HepG2 (cell line): ENCODE measurements around the gene PRRC2A. TPM values are rescaled to one million over a fixed set of nuclear protein-coding genes. Genes with fewer than 3 reads are reported as not detected.

Experiments used
- BHLHE40 ChIP-seq: IDR thresholded peaks from 2 replicates; pipeline ENCODE4 v1.6.1; 2011; ENCODE audit warnings: low read length, improper control_type of control experiment
- CREB1 ChIP-seq, 2 experiments: fragments of 450-650 bp in 1 of 2; IDR thresholded peaks; 2 replicates each; pipeline ENCODE4 v1.6.1; 2016 to 2017; ENCODE audit warnings: control low read depth in 1 of 2, mild to moderate bottlenecking in 1 of 2, missing compliant biosample characterization in 1 of 2, missing genetic modification characterization in 1 of 2
- FOXC1 ChIP-seq: sonication (generic); formaldehyde crosslinking; IDR thresholded peaks from 2 replicates; pipeline ENCODE4 v1.8.0; 2022; ENCODE audit warnings: mild to moderate bottlenecking, missing genetic modification reagents, borderline replicate concordance
- GATA4 ChIP-seq: sonication (generic); IDR thresholded peaks from 2 replicates; pipeline ENCODE4 v1.6.1; 2016; ENCODE audit warnings: antibody characterized with exemption, low read depth, borderline replicate concordance
- GFI1 ChIP-seq: sonication (generic); formaldehyde crosslinking; IDR thresholded peaks from 2 replicates; pipeline ENCODE4 v1.5.0; 2020; ENCODE audit warnings: missing genetic modification reagents, mild to moderate bottlenecking, borderline replicate concordance
- HES4 ChIP-seq: sonication (generic); formaldehyde crosslinking; IDR thresholded peaks from 2 replicates; pipeline ENCODE4 v1.9.0; 2021; ENCODE audit warnings: mild to moderate bottlenecking, missing genetic modification reagents, borderline replicate concordance
- KLF12 ChIP-seq: sonication (generic); formaldehyde crosslinking; IDR thresholded peaks from 2 replicates; pipeline ENCODE4 v1.4.0; 2020; ENCODE audit warnings: missing genetic modification reagents, borderline replicate concordance
- MLLT10 ChIP-seq: sonication (generic); formaldehyde crosslinking; IDR thresholded peaks from 2 replicates; pipeline ENCODE4 v1.4.0; 2020; ENCODE audit warnings: missing genetic modification reagents
- NBN ChIP-seq: fragments of 450-650 bp; conservative IDR thresholded peaks from 2 replicates; pipeline ENCODE4 v1.6.1; 2017
- NR2F2 ChIP-seq: IDR thresholded peaks from 2 replicates; pipeline ENCODE4 v1.6.1; 2012; ENCODE audit warnings: low read depth, inconsistent platforms, borderline replicate concordance
- PLRG1 ChIP-seq: fragments of 450-650 bp; conservative IDR thresholded peaks from 2 replicates; pipeline ENCODE4 v1.6.1; 2016
- SMAD1 ChIP-seq: sonication (generic); formaldehyde crosslinking; IDR thresholded peaks from 2 replicates; pipeline ENCODE4 v1.4.0; 2020; ENCODE audit warnings: missing genetic modification reagents, low read depth, mild to moderate bottlenecking, borderline replicate concordance
- SNAPC2 ChIP-seq: sonication (generic); formaldehyde crosslinking; IDR thresholded peaks from 2 replicates; pipeline ENCODE4 v1.8.1; 2022; ENCODE audit warnings: mild to moderate bottlenecking, missing genetic modification reagents
- SYNCRIP ChIP-seq: fragments of 200-400 bp; formaldehyde crosslinking; IDR thresholded peaks from 2 replicates; pipeline ENCODE4 v1.6.1; 2018; ENCODE audit warnings: mild to moderate bottlenecking, low read depth, low read length; ENCODE audit not compliant: insufficient read depth
- ZFP41 ChIP-seq: sonication (generic); formaldehyde crosslinking; IDR thresholded peaks from 2 replicates; pipeline ENCODE4 v1.4.0; 2020; ENCODE audit warnings: mild to moderate bottlenecking, missing genetic modification reagents, borderline replicate concordance
- ZMYM2 ChIP-seq: sonication (generic); formaldehyde crosslinking; IDR thresholded peaks from 2 replicates; pipeline ENCODE4 v1.8.0; 2022; ENCODE audit warnings: mild to moderate bottlenecking, missing genetic modification reagents
- ZNF20 ChIP-seq: sonication (generic); formaldehyde crosslinking; IDR thresholded peaks from 2 replicates; pipeline ENCODE4 v1.4.0; 2020; ENCODE audit warnings: mild to moderate bottlenecking, moderate library complexity, missing genetic modification reagents
- ZNF674 ChIP-seq: sonication (generic); formaldehyde crosslinking; IDR thresholded peaks from 2 replicates; pipeline ENCODE4 v1.5.0; 2020; ENCODE audit warnings: low read depth, mild to moderate bottlenecking, missing genetic modification reagents
- polyA plus RNA-seq, 8 experiments: library from polyadenylated mRNA; depleted of rRNA in 3 of 8; stranded (reverse) in 7 of 8; unstranded in 1 of 8; fragments of >200 nt; fragmentation: Illumina TruSeq in 4 of 8; extraction: Trizol in 4 of 8; gene quantifications; 2 replicates each; pipeline versions ENCODE4 v1.2.1 to v1.2.3, GENCODE V29; 2011 to 2016; ENCODE audit warnings: low read depth in 4 of 8, missing spikeins in 1 of 8, mixed read lengths in 1 of 8; ENCODE audit not compliant: insufficient read depth in 1 of 8
- total RNA-seq, 5 experiments: library from RNA; depleted of rRNA; stranded (reverse); fragments of >200 nt; fragmentation: Illumina TruSeq; extraction: Trizol; gene quantifications; 2 replicates each; pipeline ENCODE4 v1.2.3, GENCODE V29; 2016; ENCODE audit warnings: low read depth in 1 of 5
- TF ChIP-seq, protein P1 (sequence below): sonication (generic); formaldehyde crosslinking; conservative IDR thresholded peaks from 2 replicates; pipeline ENCODE4 v1.4.0; 2020; ENCODE audit warnings: mild to moderate bottlenecking, missing genetic modification reagents, moderate library complexity
- TF ChIP-seq, protein P2 (sequence below): sonication (generic); formaldehyde crosslinking; IDR thresholded peaks from 2 replicates; pipeline ENCODE4 v1.4.0; 2020; ENCODE audit warnings: missing genetic modification reagents
- TF ChIP-seq, protein P3 (sequence below): sonication (generic); formaldehyde crosslinking; IDR thresholded peaks from 2 replicates; pipeline ENCODE4 v1.8.1; 2022; ENCODE audit warnings: mild to moderate bottlenecking, missing genetic modification reagents
- TF ChIP-seq, protein P4 (sequence below): sonication (generic); formaldehyde crosslinking; IDR thresholded peaks from 2 replicates; pipeline ENCODE4 v1.5.1; 2020; ENCODE audit warnings: missing genetic modification reagents, mild to moderate bottlenecking, borderline replicate concordance
- TF ChIP-seq, protein P5 (sequence below): sonication (generic); formaldehyde crosslinking; conservative IDR thresholded peaks from 2 replicates; pipeline ENCODE4 v1.5.0; 2020; ENCODE audit warnings: missing genetic modification reagents

Gene PRRC2A
- total and polyA plus RNA-seq, 2 of the 13 experiments (the other 11 are each of a cell fraction or from before 2014, with no cell fraction given): 38.9 to 47.4 TPM

DNA sequence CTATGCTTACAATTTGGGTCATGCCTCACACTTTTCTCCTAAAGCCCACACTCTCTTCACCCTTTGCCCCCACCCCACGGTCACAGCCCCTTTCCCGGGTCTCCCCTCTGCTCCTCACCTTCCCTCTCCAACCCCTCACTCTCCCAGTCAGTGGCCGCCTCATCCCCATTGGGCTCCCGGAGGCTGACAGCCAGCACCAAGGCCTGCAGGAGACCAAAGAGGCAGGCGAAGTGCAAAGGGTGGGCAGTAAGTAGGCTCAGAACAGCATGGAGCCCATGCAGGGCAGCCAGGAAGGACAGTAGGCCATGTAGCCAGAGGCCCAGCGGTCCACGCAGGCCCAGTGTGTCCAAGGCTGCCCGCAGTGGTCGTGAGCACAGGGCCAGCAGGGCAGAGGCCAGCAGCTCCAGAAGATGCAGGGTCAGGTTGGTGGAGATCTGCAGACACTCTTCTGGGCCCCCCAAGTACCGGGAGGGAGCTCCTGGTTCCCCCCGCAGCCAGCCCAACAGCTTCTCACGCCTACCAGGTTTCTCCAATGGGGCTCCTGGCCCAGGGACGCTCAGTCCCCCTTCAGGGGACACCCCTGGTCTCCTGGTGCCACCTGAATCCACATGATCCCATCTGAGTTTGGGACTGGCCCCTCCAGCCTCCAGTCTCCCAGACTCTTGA lies 38.6 kb downstream of the PRRC2A start (continued):
- TF ChIP-seq, protein P1, sequence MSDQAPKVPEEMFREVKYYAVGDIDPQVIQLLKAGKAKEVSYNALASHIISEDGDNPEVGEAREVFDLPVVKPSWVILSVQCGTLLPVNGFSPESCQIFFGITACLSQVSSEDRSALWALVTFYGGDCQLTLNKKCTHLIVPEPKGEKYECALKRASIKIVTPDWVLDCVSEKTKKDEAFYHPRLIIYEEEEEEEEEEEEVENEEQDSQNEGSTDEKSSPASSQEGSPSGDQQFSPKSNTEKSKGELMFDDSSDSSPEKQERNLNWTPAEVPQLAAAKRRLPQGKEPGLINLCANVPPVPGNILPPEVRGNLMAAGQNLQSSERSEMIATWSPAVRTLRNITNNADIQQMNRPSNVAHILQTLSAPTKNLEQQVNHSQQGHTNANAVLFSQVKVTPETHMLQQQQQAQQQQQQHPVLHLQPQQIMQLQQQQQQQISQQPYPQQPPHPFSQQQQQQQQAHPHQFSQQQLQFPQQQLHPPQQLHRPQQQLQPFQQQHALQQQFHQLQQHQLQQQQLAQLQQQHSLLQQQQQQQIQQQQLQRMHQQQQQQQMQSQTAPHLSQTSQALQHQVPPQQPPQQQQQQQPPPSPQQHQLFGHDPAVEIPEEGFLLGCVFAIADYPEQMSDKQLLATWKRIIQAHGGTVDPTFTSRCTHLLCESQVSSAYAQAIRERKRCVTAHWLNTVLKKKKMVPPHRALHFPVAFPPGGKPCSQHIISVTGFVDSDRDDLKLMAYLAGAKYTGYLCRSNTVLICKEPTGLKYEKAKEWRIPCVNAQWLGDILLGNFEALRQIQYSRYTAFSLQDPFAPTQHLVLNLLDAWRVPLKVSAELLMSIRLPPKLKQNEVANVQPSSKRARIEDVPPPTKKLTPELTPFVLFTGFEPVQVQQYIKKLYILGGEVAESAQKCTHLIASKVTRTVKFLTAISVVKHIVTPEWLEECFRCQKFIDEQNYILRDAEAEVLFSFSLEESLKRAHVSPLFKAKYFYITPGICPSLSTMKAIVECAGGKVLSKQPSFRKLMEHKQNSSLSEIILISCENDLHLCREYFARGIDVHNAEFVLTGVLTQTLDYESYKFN: no peak
- TF ChIP-seq SYNCRIP (no peak), SNAPC2 (no peak), NBN (no peak), ZNF674 (CRISPR knock-in tag) (no peak), NR2F2 (no peak), GFI1 (CRISPR knock-in tag) (no peak), CREB1 (IDR thresholded peaks at IDR 0.05) (no peak), CREB1 (CRISPR knock-in tag; IDR thresholded peaks at IDR 0.05) (no peak), BHLHE40 (no peak), MLLT10 (no peak), GATA4 (no peak), KLF12 (no peak), SMAD1 (CRISPR knock-in tag) (no peak), FOXC1 (CRISPR knock-in tag) (no peak), ZNF20 (CRISPR knock-in tag) (no peak), ZMYM2 (CRISPR knock-in tag) (no peak), HES4 (CRISPR knock-in tag) (no peak), ZFP41 (CRISPR knock-in tag) (no peak), PLRG1 (no peak)
- TF ChIP-seq, protein P2, sequence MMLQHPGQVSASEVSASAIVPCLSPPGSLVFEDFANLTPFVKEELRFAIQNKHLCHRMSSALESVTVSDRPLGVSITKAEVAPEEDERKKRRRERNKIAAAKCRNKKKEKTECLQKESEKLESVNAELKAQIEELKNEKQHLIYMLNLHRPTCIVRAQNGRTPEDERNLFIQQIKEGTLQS (CRISPR knock-in tag): no peak
- TF ChIP-seq, protein P3, sequence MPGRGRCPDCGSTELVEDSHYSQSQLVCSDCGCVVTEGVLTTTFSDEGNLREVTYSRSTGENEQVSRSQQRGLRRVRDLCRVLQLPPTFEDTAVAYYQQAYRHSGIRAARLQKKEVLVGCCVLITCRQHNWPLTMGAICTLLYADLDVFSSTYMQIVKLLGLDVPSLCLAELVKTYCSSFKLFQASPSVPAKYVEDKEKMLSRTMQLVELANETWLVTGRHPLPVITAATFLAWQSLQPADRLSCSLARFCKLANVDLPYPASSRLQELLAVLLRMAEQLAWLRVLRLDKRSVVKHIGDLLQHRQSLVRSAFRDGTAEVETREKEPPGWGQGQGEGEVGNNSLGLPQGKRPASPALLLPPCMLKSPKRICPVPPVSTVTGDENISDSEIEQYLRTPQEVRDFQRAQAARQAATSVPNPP (CRISPR knock-in tag): no peak
- TF ChIP-seq, protein P4, sequence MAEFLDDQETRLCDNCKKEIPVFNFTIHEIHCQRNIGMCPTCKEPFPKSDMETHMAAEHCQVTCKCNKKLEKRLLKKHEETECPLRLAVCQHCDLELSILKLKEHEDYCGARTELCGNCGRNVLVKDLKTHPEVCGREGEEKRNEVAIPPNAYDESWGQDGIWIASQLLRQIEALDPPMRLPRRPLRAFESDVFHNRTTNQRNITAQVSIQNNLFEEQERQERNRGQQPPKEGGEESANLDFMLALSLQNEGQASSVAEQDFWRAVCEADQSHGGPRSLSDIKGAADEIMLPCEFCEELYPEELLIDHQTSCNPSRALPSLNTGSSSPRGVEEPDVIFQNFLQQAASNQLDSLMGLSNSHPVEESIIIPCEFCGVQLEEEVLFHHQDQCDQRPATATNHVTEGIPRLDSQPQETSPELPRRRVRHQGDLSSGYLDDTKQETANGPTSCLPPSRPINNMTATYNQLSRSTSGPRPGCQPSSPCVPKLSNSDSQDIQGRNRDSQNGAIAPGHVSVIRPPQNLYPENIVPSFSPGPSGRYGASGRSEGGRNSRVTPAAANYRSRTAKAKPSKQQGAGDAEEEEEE (CRISPR knock-in tag): no peak
- TF ChIP-seq, protein P5, sequence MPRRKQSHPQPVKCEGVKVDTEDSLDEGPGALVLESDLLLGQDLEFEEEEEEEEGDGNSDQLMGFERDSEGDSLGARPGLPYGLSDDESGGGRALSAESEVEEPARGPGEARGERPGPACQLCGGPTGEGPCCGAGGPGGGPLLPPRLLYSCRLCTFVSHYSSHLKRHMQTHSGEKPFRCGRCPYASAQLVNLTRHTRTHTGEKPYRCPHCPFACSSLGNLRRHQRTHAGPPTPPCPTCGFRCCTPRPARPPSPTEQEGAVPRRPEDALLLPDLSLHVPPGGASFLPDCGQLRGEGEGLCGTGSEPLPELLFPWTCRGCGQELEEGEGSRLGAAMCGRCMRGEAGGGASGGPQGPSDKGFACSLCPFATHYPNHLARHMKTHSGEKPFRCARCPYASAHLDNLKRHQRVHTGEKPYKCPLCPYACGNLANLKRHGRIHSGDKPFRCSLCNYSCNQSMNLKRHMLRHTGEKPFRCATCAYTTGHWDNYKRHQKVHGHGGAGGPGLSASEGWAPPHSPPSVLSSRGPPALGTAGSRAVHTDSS (CRISPR knock-in tag): no peak
